HG02943 (cell line): ENCODE data around the gene LRRN4CL.
"Not testable (repeated sequence)": the region's sequence is repeated elsewhere in the genome, so short reads cannot be mapped to it uniquely, and the experiment has no call there.

ENCODE experiments used
- ATAC-seq: cut with Tn5 transposase; IDR thresholded peaks from one replicate; pipeline ENCODE4 v1.9.1; 2021; ENCODE audit warnings: mild to moderate bottlenecking, low read depth, moderate library complexity; ENCODE audit not compliant: unreplicated experiment

The LRRN4CL gene

GRCh38 chr11:62710001-62710345 is 20.6 kb upstream of the LRRN4CL start:
- ATAC-seq = peak; percentile 7

DNA sequence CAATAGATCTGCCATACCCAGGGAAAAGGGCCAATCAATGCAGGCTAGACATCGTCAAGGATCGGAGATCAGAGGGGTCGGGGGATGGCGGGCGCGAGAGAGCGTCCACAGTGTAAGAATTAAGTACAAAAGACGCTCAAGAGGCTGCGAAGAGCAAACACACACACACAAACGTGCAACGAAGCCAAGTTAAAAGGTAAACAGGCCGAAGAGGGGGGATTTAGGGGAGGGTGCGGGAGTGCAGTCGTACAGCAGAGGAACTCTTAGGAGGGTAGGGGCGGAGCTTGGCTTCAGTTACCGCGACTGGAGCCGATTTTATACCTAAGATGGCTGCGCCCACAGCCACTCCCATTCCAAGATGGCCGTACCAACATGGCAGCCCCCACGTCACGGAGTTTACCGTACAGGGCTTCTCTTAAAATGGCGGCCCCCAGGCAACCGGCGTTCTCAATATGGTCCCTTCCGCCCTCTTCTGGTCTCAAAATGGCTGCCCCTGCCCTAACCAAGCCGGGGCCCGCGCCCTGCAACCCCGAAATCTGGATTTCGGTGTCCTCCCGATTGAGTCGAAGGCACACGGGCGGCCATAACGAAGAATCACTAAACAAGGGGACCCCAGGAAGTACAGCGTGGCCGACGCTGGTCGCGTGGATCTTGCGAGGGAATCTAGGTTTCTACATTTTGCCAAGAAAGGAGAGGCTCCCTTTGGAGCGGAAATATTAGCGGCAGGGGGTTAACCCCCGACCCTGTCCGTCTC is 20.1 kb upstream of the LRRN4CL start:
- peak; percentile 70 for ATAC-seq

DNA sequence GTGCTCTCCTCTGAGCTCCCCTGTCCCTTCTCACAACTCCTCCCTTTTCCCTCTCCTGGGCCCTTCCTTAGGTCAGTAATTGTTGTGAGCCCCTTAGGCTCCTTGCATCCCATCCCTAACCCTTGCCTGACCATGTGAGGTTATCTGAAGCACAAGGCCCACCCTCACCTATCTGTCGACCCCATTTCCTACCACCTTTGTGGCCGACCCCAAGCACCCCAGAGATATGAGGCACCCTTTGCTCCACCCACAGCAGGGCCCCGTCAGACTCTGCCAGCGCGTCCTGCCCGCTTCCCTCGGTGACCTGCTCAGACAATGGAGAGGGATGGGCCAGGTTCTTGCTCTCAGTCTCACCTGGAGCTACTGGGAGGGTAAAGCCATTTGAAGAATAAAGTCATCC is 19.5 kb upstream of the LRRN4CL start:
- ATAC-seq = no peak

DNA sequence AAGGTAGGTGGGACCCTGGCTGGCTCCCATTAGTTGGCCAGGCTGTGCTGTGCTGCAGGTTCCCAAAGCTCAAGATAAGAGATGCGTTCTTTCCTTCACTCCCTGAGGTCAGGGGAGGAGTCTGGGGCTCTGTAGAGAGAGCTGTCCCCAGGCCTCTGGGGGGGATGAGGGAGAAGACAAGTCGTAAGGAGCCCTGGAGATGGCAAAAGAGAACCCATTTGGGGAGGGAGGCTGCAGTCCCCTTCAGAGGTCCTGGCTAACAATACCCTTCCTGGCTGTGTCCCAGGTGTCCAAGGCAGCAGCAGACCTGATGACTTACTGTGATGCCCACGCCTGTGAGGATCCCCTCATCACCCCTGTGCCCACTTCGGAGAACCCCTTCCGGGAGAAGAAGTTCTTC is 19.1 kb upstream of the LRRN4CL start:
- ATAC-seq = no peak

- no peak for ATAC-seq
Measured at GRCh38 chr11:62707277-62707861, 18.0 kb upstream of the LRRN4CL start, which contains the start of the genes BSCL2 and GNG3. TSS of gene BSCL2 (minus strand) at chr11:62707424. CDS start at chr11:62707195, 229 bp downstream. TSS of gene GNG3 (plus strand) at chr11:62707676. CDS start at chr11:62708296, 620 bp downstream.

GRCh38 chr11:62706850-62707247 is 17.5 kb upstream of the LRRN4CL start:
- no peak for ATAC-seq

GRCh38 chr11:62705880-62706849 is 16.8 kb upstream of the LRRN4CL start:
- no peak for ATAC-seq

- no peak for ATAC-seq
Measured at GRCh38 chr11:62705413-62705812, 16.1 kb upstream of the LRRN4CL start.

- not testable (repeated sequence) for ATAC-seq
Measured at GRCh38 chr11:62703921-62704320, 14.6 kb upstream of the LRRN4CL start.

GRCh38 chr11:62702246-62702645 is 12.9 kb upstream of the LRRN4CL start:
- ATAC-seq = no peak

GRCh38 chr11:62694455-62695167 is 5.3 kb upstream of the LRRN4CL start:
- ATAC-seq = no peak

- ATAC-seq = not testable (repeated sequence)
Measured at GRCh38 chr11:62693624-62694023, 4.3 kb upstream of the LRRN4CL start.

- ATAC-seq = no peak
Measured at GRCh38 chr11:62688491-62688890, 839 bp downstream of the LRRN4CL start.

- ATAC-seq = no peak
Measured at GRCh38 chr11:62687508-62688396, 1.6 kb downstream of the LRRN4CL start.

- no peak for ATAC-seq
Measured at GRCh38 chr11:62682518-62682917, 6.8 kb downstream of the LRRN4CL start.

GRCh38 chr11:62680825-62681240 is 8.5 kb downstream of the LRRN4CL start:
- no peak for ATAC-seq

GRCh38 chr11:62678770-62679696 is 10.3 kb downstream of the LRRN4CL start, which contains the start of gene UBXN1:
TSS of gene UBXN1 (minus strand) at chr11:62679073. CDS start at chr11:62678923, 150 bp downstream.
- peak; percentile 62 for ATAC-seq

DNA sequence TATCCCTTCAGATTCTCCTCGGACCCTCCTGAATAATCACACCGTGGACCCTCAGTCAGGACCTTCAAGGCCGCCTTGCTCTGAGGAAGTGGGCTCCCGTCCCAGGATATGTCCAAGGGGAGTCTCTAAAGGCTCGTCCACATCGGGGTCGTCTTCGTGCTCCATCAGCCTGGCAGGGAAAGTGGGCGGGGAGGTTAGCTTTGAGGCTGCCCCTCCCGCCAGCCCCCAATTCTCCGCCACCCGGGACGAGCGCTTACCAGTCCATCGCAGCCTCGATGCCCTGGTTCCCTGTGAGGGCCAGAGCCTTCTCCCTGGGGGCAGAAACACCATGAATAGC is 10.9 kb downstream of the LRRN4CL start:
- no peak for ATAC-seq
